ENCODE data around the gene SRC.
"Not testable (repeated sequence)": the region's sequence is repeated elsewhere in the genome, so short reads cannot be mapped to it uniquely, and the experiment has no call there.

SRC gene

GRCh38 chr20:37366743-37367142 is 20.8 kb downstream of the SRC start:
- Mint-ChIP-seq H3K4me1 (ENCODE audit: low read depth) (peaks cover 3% of the 10 kb centered on the region), H3K9me3 (no peaks in the 10 kb centered on the region), H3K36me3 (ENCODE audit: low read depth) (no peaks in the 10 kb centered on the region), H3K4me3 (no peak overlapping the region), H3K27me3 (no peaks in the 10 kb centered on the region), H3K27ac (no peak overlapping the region)
- no peak for DNase-seq

- Mint-ChIP-seq H3K27me3 (no peaks in the 10 kb centered on the region), H3K36me3 (ENCODE audit: low read depth) (no peaks in the 10 kb centered on the region), H3K4me1 (ENCODE audit: low read depth) (peaks cover 3% of the 10 kb centered on the region)
Measured at GRCh38 chr20:37369846-37370245, 23.9 kb downstream of the SRC start.

GRCh38 chr20:37371845-37372244 is 25.9 kb downstream of the SRC start:
- H3K4me1 Mint-ChIP-seq (ENCODE audit: low read depth); DNase-seq; H3K9me3 Mint-ChIP-seq; H3K27me3 Mint-ChIP-seq; H3K4me3 Mint-ChIP-seq; H3K27ac Mint-ChIP-seq; H3K36me3 Mint-ChIP-seq (ENCODE audit: low read depth): not testable (repeated sequence)

More at GRCh38 chr20:37369846-37370245, 23.9 kb downstream of the SRC start:
- DNase-seq = no peak
- H3K27ac Mint-ChIP-seq = no peak overlapping the region
- no peak overlapping the region for H3K4me3 Mint-ChIP-seq
- H3K9me3 Mint-ChIP-seq = no peaks in the 10 kb centered on the region

GRCh38 chr20:37372441-37372840 is 26.5 kb downstream of the SRC start:
- H3K27me3 Mint-ChIP-seq = no peaks in the 10 kb centered on the region
- H3K9me3 Mint-ChIP-seq = no peaks in the 10 kb centered on the region
- H3K27ac Mint-ChIP-seq = no peak overlapping the region
- no peak overlapping the region for H3K4me3 Mint-ChIP-seq
- no peaks in the 10 kb centered on the region for H3K36me3 Mint-ChIP-seq (ENCODE audit: low read depth)
- DNase-seq = no peak
- peaks cover 3% of the 10 kb centered on the region for H3K4me1 Mint-ChIP-seq (ENCODE audit: low read depth)

GRCh38 chr20:37373020-37373598 is 27.2 kb downstream of the SRC start:
- DNase-seq = no peak
- Mint-ChIP-seq H3K4me1 (ENCODE audit: low read depth) (peaks cover 3% of the 10 kb centered on the region), H3K27me3 (no peaks in the 10 kb centered on the region), H3K4me3 (no peak overlapping the region), H3K36me3 (ENCODE audit: low read depth) (no peaks in the 10 kb centered on the region), H3K9me3 (no peaks in the 10 kb centered on the region), H3K27ac (no peak overlapping the region)

- no peak overlapping the region for H3K27ac Mint-ChIP-seq
Measured at GRCh38 chr20:37375227-37375626, 29.3 kb downstream of the SRC start.

GRCh38 chr20:37376324-37376723 is 30.4 kb downstream of the SRC start:
- Mint-ChIP-seq H3K36me3 (ENCODE audit: low read depth) (no peaks in the 10 kb centered on the region), H3K27ac (no peak overlapping the region), H3K27me3 (no peaks in the 10 kb centered on the region), H3K4me3 (no peak overlapping the region), H3K9me3 (no peaks in the 10 kb centered on the region), H3K4me1 (ENCODE audit: low read depth) (peaks cover 3% of the 10 kb centered on the region)
- no peak for DNase-seq

More at GRCh38 chr20:37375227-37375626, 29.3 kb downstream of the SRC start:
- DNase-seq = no peak
- H3K4me3 Mint-ChIP-seq = no peak overlapping the region
- peaks cover 3% of the 10 kb centered on the region for H3K4me1 Mint-ChIP-seq (ENCODE audit: low read depth)
- no peaks in the 10 kb centered on the region for H3K27me3 Mint-ChIP-seq
- no peaks in the 10 kb centered on the region for H3K9me3 Mint-ChIP-seq
- no peaks in the 10 kb centered on the region for H3K36me3 Mint-ChIP-seq (ENCODE audit: low read depth)

GRCh38 chr20:37376791-37377190 is 30.9 kb downstream of the SRC start:
- Mint-ChIP-seq H3K27me3 (no peaks in the 10 kb centered on the region), H3K4me1 (ENCODE audit: low read depth) (peaks cover 3% of the 10 kb centered on the region), H3K9me3 (no peaks in the 10 kb centered on the region), H3K4me3 (no peak overlapping the region), H3K27ac (no peak overlapping the region), H3K36me3 (ENCODE audit: low read depth) (no peaks in the 10 kb centered on the region)
- no peak for DNase-seq

- H3K36me3 Mint-ChIP-seq (ENCODE audit: low read depth) = no peaks in the 10 kb centered on the region
- H3K4me3 Mint-ChIP-seq = no peak overlapping the region
- H3K27ac Mint-ChIP-seq = peak overlapping the region; percentile 15
- H3K27me3 Mint-ChIP-seq = no peaks in the 10 kb centered on the region
- no peak for DNase-seq
- peaks cover 3% of the 10 kb centered on the region for H3K4me1 Mint-ChIP-seq (ENCODE audit: low read depth)
- no peaks in the 10 kb centered on the region for H3K9me3 Mint-ChIP-seq
Measured at GRCh38 chr20:37377346-37378081, 31.6 kb downstream of the SRC start.

GRCh38 chr20:37378420-37378784 is 32.5 kb downstream of the SRC start:
- DNase-seq = no peak
- Mint-ChIP-seq H3K4me1 (ENCODE audit: low read depth) (peaks cover 6% of the 10 kb centered on the region), H3K4me3 (no peak overlapping the region), H3K27ac (no peak overlapping the region), H3K9me3 (no peaks in the 10 kb centered on the region), H3K36me3 (ENCODE audit: low read depth) (no peaks in the 10 kb centered on the region), H3K27me3 (no peaks in the 10 kb centered on the region)

GRCh38 chr20:37378785-37379598 is 33.1 kb downstream of the SRC start:
- H3K27me3 Mint-ChIP-seq = no peaks in the 10 kb centered on the region
- H3K4me3 Mint-ChIP-seq = no peak overlapping the region
- H3K4me1 Mint-ChIP-seq (ENCODE audit: low read depth) = peaks cover 8% of the 10 kb centered on the region
- no peaks in the 10 kb centered on the region for H3K9me3 Mint-ChIP-seq
- DNase-seq = no peak
- H3K36me3 Mint-ChIP-seq (ENCODE audit: low read depth) = no peaks in the 10 kb centered on the region
- no peak overlapping the region for H3K27ac Mint-ChIP-seq

- H3K9me3 Mint-ChIP-seq = no peaks in the 10 kb centered on the region
- no peaks in the 10 kb centered on the region for H3K36me3 Mint-ChIP-seq (ENCODE audit: low read depth)
- peaks cover 4% of the 10 kb centered on the region for H3K27me3 Mint-ChIP-seq
- no peak for DNase-seq
- peaks cover 13% of the 10 kb centered on the region for H3K4me1 Mint-ChIP-seq (ENCODE audit: low read depth)
- H3K27ac Mint-ChIP-seq = no peak overlapping the region
- H3K4me3 Mint-ChIP-seq = no peak overlapping the region
Measured at GRCh38 chr20:37379967-37380828, 34.3 kb downstream of the SRC start.

GRCh38 chr20:37380864-37381579 is 35.1 kb downstream of the SRC start:
- no peaks in the 10 kb centered on the region for H3K9me3 Mint-ChIP-seq
- no peak overlapping the region for H3K27ac Mint-ChIP-seq
- peaks cover 4% of the 10 kb centered on the region for H3K27me3 Mint-ChIP-seq

More at GRCh38 chr20:37380864-37381579, 35.1 kb downstream of the SRC start:
- Mint-ChIP-seq H3K36me3 (ENCODE audit: low read depth) (no peaks in the 10 kb centered on the region), H3K4me1 (ENCODE audit: low read depth) (peaks cover 13% of the 10 kb centered on the region), H3K4me3 (no peak overlapping the region)
- DNase-seq = no peak
